Adrenal gland (tissue), 19 donors: ENCODE results near the gene ZNF491. TPM values are rescaled to one million over a fixed set of nuclear protein-coding genes. Genes with fewer than 3 reads are reported as not detected.

Experiments
- DNase-seq, 7 donors: peaks; one replicate each; pipeline ENCODE4 v3.0.0-alpha.2; 2019 to 2020
- H3K27ac ChIP-seq, 5 donors: fragments of 200-600 bp; sonication (generic) in 4 of 5; 1 replicate in 3 of 5; 2 replicates in 2 of 5; pipeline versions ENCODE4 v1.5.1 to v1.8.0; 2016 to 2020; ENCODE audit warnings: mild to moderate bottlenecking in 1 of 5
- H3K27me3 ChIP-seq: fragments of 200-600 bp; 2 replicates; pipeline ENCODE4 v1.8.0; 2021
- H3K36me3 ChIP-seq, 2 donors: fragments of 200-600 bp; replicated peaks in 1 of 2; 1 replicate in 1 of 2; 2 replicates in 1 of 2; pipeline versions ENCODE4 v1.5.1 to v1.8.0; 2018 to 2022
- H3K4me1 ChIP-seq, 2 donors: fragments of 200-600 bp; replicated peaks in 1 of 2; 1 replicate in 1 of 2; 2 replicates in 1 of 2; pipeline versions ENCODE4 v1.5.1 to v1.8.0; 2018 to 2021
- H3K4me3 ChIP-seq, 4 donors: fragments of 200-600 bp; sonication (generic) in 3 of 4; one replicate each; pipeline ENCODE4 v1.5.1; 2016 to 2018
- H3K9me3 ChIP-seq, 3 donors: fragments of 200-600 bp; sonication (generic) in 1 of 3; replicated peaks in 1 of 3; 1 replicate in 2 of 3; 2 replicates in 1 of 3; pipeline versions ENCODE4 v1.5.1 to v1.8.0; 2016 to 2021
- POLR2A ChIP-seq, 2 donors: fragments of 450-650 bp; IDR thresholded peaks; one replicate each; pipeline ENCODE4 v1.6.1; 2017; ENCODE audit warnings: antibody characterized with exemption in 2 of 2, mild to moderate bottlenecking in 2 of 2, moderate library complexity in 1 of 2
- WGBS, 4 donors: extraction: QIAGEN DNeasy Blood & Tissue Kit in 2 of 4; methylation state at CpG; one replicate each; pipeline versions ENCODE4 v1.1.5 to v1.1.7; 2013 to 2017; 5-methylcytosine and 5-hydroxymethylcytosine counted together
- intact Hi-C, 2 donors: fragments of 100-400 bp; cut with DNase I; formaldehyde crosslinking; loops; one replicate each; pipeline versions ENCODE4 v1.14.1 to v1.15.0; 2022 to 2023
- long read RNA-seq, 10 donors: library from polyadenylated mRNA in 3 of 10; unstranded in 2 of 10; stranded (forward) in 1 of 10; transcript quantifications; one replicate each; pipeline ENCODE4 v2.0.0 and lab custom pipeline, GENCODE V29; 2021 to 2026
- polyA plus RNA-seq, 3 donors: library from polyadenylated mRNA; stranded (reverse); fragments of 200-250 nt in 2 of 3; fragments of 350-450 nt in 1 of 3; fragmentation: Illumina TruSeq in 1 of 3; extraction: RNeasy Lipid Tissue Mini Kit (QIAGEN cat#74804) in 1 of 3; gene quantifications; one replicate each; pipeline ENCODE4 v1.2.3, GENCODE V29; 2013 to 2014
- total RNA-seq, 9 donors: library from RNA; depleted of rRNA in 4 of 9; stranded (reverse); fragments of >200 nt in 4 of 9; fragments of 120-200 nt in 1 of 9; fragmentation: NEBNext Ultra II Directional in 1 of 9; extraction: Animal tissue kit (Norgen Biotek cat#: 25700) in 1 of 9; gene quantifications; one replicate each; pipeline versions ENCODE4 v1.1.0 to v1.2.4, GENCODE V29; 2013 to 2023
- TF ChIP-seq, protein P1 (sequence below), 6 experiments: fragments of 450-650 bp in 4 of 6; fragments of 200-600 bp in 2 of 6; sonication (generic) in 1 of 6; IDR thresholded peaks; 1 replicate in 5 of 6; 2 replicates in 1 of 6; pipeline versions ENCODE4 v1.5.1 to v1.8.0; 2016 to 2021; ENCODE audit warnings: antibody characterized with exemption in 6 of 6, mild to moderate bottlenecking in 2 of 6, moderate library complexity in 1 of 6
- donor health status: healthy with polysubstance abuse.
- donor health status: Bipolar disorder and iron deficiency.
- donor health status: DM: yes; HTN: yes; CAD: no.
- donor health status: DM: no; HTN: no; CAD: no.
- donor health status: DM: no; HTN: no; CAD: no.
- donor health status: DM: yes; HTN: yes; CAD: no.

The ZNF491 gene
- total RNA-seq (1 to 10 TPM in 8 of 9 donors, under 1 TPM in 1; 0.24 to 7.2 (median 3.7) TPM), polyA plus RNA-seq (1 to 10 TPM; 1.2 to 3.5 (median 2.2) TPM)
- long read RNA-seq, donor 1, result 0 reads
- long read RNA-seq, donor 2, result 0 reads
- long read RNA-seq, donor 3, result 0 reads
- long read RNA-seq, donor 4, result 0 reads
- long read RNA-seq, donor 5, partial matches to known transcripts, result 0 of 2 reads
- long read RNA-seq, donor 5, other reads (novel, unspliced or antisense), result 0 of 2 reads
- long read RNA-seq, donor 6, result 0 reads
- long read RNA-seq, donor 7, result 0 reads
- long read RNA-seq, donor 8, result 0 reads
- long read RNA-seq, donor 9, result 0 reads
- long read RNA-seq, donor 10, result 0 reads

DNA sequence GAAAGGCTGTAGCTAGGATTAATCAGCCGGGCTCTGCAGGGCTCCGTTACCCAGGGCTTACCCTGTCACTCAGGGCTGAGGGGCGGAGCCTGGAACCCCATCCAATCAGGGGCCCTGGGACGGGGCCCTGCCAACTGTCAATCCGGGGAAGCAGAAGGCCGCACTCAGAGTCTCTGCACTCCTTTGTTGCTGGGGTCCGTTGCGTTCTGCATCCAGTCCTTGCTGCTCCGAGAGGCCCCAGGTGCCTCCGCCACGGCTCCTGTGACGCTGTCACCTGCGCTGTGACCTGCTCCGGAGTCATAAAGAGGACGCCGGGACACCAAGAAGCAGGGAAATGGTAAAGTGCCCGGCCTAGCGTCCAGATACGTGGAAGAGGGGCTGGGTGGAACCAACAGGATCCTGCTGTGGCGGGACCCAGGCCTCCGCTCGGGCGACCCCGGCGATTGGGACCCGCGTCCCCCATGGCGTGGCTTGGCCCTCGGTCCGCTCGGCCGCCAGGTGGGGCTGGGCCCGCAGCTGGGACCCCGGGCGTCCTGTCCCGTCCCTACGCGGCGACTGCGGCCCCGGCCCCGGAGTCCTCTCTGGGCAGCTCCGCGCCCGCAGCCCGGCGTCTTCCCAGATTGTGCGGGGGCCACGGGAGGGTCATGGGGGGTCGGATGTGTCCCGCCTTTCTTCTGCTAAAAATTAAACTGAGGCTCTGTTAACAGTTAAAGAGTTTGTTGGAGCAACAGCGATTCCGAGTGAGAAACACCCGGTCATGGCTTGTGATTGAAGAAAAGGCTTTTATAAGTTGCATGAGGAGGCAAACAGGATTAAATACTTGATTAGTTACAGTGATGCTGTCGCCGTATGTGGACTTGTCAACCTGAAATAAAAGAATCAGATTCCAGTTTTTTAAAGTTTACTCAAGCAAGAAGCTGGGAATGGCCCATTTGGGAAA is at the start of gene ZNF491:
Gene ZNF491, plus strand, starts transcription at position 133 of the 940 bp plus-strand sequence. CDS start 7,431 bp downstream, outside the sequence.
- no peaks in the 10 kb centered on the region for H3K9me3 ChIP-seq

DNA sequence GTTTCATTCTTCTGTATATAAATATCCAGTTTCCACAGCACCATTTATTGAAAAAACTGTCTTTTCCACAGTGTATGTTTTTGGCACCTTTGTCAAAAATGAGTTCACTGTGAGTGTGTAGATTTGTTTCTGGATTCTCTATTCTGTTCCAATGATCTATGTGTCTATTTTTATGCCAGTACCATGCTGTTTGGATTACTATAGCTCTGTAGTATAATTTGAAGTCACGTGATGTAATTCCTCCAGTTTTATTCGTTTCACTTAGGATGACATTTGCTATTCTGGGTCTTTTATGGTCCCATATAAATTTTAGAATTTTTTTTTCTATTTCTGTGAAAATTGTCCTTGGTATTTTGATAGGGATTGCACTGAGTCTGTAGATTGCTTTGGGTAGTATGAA is 48.6 kb upstream of the ZNF491 start:
- no peak overlapping the region for H3K27ac ChIP-seq
- intact Hi-C loops, result no loop called here
- peaks cover 0 to 11% (median 0%) of the 10 kb centered on the region in 3 donors for H3K9me3 ChIP-seq
- H3K36me3 ChIP-seq, result no peaks in the 10 kb centered on the region
- TF ChIP-seq, protein P1, sequence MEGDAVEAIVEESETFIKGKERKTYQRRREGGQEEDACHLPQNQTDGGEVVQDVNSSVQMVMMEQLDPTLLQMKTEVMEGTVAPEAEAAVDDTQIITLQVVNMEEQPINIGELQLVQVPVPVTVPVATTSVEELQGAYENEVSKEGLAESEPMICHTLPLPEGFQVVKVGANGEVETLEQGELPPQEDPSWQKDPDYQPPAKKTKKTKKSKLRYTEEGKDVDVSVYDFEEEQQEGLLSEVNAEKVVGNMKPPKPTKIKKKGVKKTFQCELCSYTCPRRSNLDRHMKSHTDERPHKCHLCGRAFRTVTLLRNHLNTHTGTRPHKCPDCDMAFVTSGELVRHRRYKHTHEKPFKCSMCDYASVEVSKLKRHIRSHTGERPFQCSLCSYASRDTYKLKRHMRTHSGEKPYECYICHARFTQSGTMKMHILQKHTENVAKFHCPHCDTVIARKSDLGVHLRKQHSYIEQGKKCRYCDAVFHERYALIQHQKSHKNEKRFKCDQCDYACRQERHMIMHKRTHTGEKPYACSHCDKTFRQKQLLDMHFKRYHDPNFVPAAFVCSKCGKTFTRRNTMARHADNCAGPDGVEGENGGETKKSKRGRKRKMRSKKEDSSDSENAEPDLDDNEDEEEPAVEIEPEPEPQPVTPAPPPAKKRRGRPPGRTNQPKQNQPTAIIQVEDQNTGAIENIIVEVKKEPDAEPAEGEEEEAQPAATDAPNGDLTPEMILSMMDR (IDR thresholded peaks at IDR 0.05), result no peak
- no peak for TF ChIP-seq POLR2A (IDR thresholded peaks at IDR 0.05)
- H3K4me1 ChIP-seq, result no peaks in the 10 kb centered on the region
- DNase-seq, result no peak
- H3K4me3 ChIP-seq, result no peak overlapping the region
- no peaks in the 10 kb centered on the region for H3K27me3 ChIP-seq
- WGBS, 4 donors, result 50 to 59% (median 55%) methylated on average over 2 of the region's 2 CpGs

More for the DNA sequence above, at the start of gene ZNF491:
- peak; percentile 33 to 93 for TF ChIP-seq POLR2A (IDR thresholded peaks at IDR 0.05)
- TF ChIP-seq, protein P1 (IDR thresholded peaks at IDR 0.05), result peak in 2 of 6 experiments; percentile 11 to 13
- Histone ChIP-seq H3K36me3 (no peaks in the 10 kb centered on the region), H3K4me1 (peaks cover 9 to 17% of the 10 kb centered on the region in 2 donors), H3K4me3 (peak within 1 kb of the TSS in 3 of 4 donors; percentile 45 to 80 (median 71)), H3K27ac (peak within 1 kb of the TSS in 4 of 5 donors; percentile 72 to 87 (median 82)), H3K27me3 (no peaks in the 10 kb centered on the region)
- WGBS, 4 donors, result 0 to 2% (median 1%) methylated on average over 14 to 56 of the region's 56 CpGs
- intact Hi-C loops, result loop anchor here in 1 of 2 donors (10.0 kb wide), 1 partner anchor 186 kb away; no protein-coding TSS in a partner anchor
- peak; percentile 94 to 97 (median 96) for DNase-seq

DNA sequence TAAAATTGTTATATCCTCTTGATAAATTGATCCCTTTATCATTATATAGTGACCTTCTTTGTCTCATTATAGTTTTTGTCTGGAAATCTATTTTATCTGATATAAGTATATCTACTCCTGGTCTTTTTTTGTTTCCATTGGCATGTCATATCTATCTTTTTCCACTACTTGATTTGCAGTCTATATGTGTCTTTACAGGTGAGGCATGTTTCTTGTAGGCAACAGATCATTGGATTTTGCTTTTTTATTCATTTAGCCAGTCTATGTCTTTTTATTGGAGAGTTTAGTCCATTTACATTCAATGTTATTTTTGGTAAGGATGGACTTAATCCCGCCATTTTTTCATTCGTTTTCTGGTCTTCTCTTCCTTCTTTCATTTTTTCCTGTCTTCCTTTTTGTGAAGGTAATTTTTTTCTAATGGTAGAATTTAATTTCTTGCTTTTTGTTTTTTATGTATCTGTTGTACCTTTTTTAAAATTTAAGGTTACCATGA is 46.0 kb upstream of the ZNF491 start:
- Histone ChIP-seq H3K4me1 (no peaks in the 10 kb centered on the region), H3K9me3 (peaks cover 0 to 10% (median 0%) of the 10 kb centered on the region in 3 donors), H3K4me3 (no peak overlapping the region), H3K36me3 (no peaks in the 10 kb centered on the region), H3K27ac (no peak overlapping the region), H3K27me3 (no peaks in the 10 kb centered on the region)
- TF ChIP-seq POLR2A (IDR thresholded peaks at IDR 0.05), result no peak
- 66 to 78% (median 74%) methylated on average over 2 of the region's 2 CpGs for WGBS, 4 donors
- intact Hi-C loops, result no loop called here
- DNase-seq, result no peak

DNA sequence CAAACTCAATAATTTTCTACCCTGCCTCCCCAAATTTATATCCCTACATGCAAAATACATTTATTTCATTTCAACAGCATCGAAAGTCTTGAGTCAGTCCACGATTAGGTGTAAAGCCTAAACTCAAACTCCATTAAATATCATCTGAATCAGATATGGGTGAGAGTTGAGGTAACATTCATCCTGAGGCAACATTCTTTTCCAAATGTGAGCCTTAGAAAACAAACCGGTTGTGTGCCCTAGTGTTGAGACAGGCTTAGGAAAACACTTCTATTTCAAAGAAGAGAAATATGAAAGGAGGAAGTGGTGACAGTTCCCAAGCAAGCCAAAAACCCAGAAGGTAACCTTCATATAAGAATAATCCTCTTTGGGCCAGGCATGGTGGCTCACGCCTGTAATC is 43.7 kb upstream of the ZNF491 start:
- intact Hi-C loops, result no loop called here
- TF ChIP-seq, protein P1 (IDR thresholded peaks at IDR 0.05), result no peak
- TF ChIP-seq POLR2A (IDR thresholded peaks at IDR 0.05), result no peak
- Histone ChIP-seq H3K4me1 (no peaks in the 10 kb centered on the region), H3K27ac (no peak overlapping the region), H3K9me3 (peaks cover 0 to 5% (median 0%) of the 10 kb centered on the region in 3 donors), H3K4me3 (no peak overlapping the region), H3K27me3 (no peaks in the 10 kb centered on the region), H3K36me3 (no peaks in the 10 kb centered on the region)
- WGBS, 4 donors, result 59 to 84% (median 77%) methylated on average over 4 of the region's 4 CpGs
- no peak for DNase-seq
